ENCODE results near the gene TRIM75. TPM values are rescaled to one million over a fixed set of nuclear protein-coding genes. Genes with fewer than 3 reads are reported as not detected.

Gene TRIM75
- total RNA-seq, 1 experiment from 2014 or later, result not detected

DNA sequence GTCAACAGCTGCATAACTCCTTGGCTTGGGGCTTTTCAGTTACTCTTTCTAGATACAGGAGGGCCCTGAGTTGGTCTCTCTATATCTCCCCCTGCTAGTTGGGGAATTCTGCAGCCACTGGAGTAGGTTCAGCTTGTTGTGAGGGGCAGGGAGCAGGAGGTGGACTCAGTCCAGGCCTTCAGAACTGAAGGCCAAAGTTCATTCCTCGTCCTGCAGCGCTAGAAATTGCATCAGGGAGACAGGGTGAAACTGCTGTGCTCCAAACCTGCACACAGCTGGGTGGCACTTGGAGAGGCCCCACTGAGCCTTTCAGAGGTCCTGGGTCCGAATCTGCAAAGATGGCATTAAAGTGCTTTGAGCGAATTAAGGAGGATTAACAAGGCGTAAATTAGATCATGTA lies 46.8 kb upstream of the TRIM75 start:
- Histone ChIP-seq H2AFZ (no peak overlapping the region), H4K20me1 (ENCODE audit: insufficient read depth) (no peaks in the 10 kb centered on the region), H3K27me3 (ENCODE audit: insufficient read depth, low read depth) (no peaks in the 10 kb centered on the region), H3K9me3 (ENCODE audit: insufficient read depth, low read depth) (no peaks in the 10 kb centered on the region), H3K36me3 (ENCODE audit: low read depth) (no peaks in the 10 kb centered on the region), H3F3A (ENCODE audit: insufficient read depth, low read depth) (no peaks in the 10 kb centered on the region), H3K9me2 (ENCODE audit: insufficient read depth) (no peaks in the 10 kb centered on the region), H3K27ac (no peak overlapping the region), H3K4me2 (no peak overlapping the region), H3K79me2 (ENCODE audit: low read depth) (no peaks in the 10 kb centered on the region), H3K4me3 (no peak overlapping the region), H3K4me1 (replicated peaks; ENCODE audit: insufficient read depth) (no peaks in the 10 kb centered on the region)
- CTCF ChIA-PET, result no interaction called here
- intact Hi-C loops (cut with micrococcal nuclease; ENCODE audit: unreplicated experiment), result no loop called here
- POLR2A ChIA-PET (ENCODE audit: unreplicated experiment), result no interaction called here
- DNase-seq, result no peak
- TF ChIP-seq, protein P1, sequence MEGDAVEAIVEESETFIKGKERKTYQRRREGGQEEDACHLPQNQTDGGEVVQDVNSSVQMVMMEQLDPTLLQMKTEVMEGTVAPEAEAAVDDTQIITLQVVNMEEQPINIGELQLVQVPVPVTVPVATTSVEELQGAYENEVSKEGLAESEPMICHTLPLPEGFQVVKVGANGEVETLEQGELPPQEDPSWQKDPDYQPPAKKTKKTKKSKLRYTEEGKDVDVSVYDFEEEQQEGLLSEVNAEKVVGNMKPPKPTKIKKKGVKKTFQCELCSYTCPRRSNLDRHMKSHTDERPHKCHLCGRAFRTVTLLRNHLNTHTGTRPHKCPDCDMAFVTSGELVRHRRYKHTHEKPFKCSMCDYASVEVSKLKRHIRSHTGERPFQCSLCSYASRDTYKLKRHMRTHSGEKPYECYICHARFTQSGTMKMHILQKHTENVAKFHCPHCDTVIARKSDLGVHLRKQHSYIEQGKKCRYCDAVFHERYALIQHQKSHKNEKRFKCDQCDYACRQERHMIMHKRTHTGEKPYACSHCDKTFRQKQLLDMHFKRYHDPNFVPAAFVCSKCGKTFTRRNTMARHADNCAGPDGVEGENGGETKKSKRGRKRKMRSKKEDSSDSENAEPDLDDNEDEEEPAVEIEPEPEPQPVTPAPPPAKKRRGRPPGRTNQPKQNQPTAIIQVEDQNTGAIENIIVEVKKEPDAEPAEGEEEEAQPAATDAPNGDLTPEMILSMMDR (conservative IDR thresholded peaks at IDR 0.05), result no peak
- no peak for TF ChIP-seq EZH2 (IDR thresholded peaks at IDR 0.05; ENCODE audit: low read depth)
- no TSS peak for BruUV-seq (replicated peaks)

DNA sequence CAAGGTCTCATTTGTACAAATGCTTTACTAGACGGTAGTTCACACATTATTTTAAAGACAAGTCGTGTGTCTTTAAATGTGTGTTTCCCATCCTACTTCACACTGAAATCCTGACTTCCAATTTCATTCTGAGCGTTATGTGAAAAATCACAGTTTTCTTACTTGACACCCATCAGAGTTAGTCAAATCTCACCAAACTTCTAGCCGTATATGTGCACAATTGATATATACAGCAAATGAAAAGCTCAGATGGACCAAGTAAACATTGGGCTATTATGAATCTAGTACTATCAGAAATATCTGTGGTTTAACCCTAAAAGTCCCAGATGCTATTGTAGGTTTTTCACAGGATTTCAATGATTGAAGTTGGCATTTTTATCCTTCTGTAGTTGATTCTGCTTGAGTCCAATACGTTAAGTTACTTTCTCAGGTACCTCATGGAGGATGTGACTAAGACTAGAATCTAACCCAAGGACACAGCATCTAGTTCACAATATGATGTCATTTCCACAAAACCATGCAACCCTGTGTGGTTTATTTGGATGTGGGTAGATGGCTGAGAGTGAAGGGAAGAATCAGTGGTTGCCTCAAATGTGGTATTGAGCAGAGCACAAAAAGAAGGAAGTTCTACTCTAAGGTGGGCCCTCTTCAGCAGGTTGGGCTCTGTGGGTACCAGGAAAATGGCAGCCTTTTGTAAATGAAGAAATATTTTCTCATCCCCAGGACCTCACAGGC lies 44.0 kb upstream of the TRIM75 start:
- Histone ChIP-seq H3K27ac (no peak overlapping the region), H2AFZ (no peak overlapping the region), H3K9me3 (ENCODE audit: insufficient read depth, low read depth) (no peaks in the 10 kb centered on the region), H3K4me1 (replicated peaks; ENCODE audit: insufficient read depth) (no peaks in the 10 kb centered on the region), H3K9me2 (ENCODE audit: insufficient read depth) (no peaks in the 10 kb centered on the region), H4K20me1 (ENCODE audit: insufficient read depth) (no peaks in the 10 kb centered on the region), H3K36me3 (ENCODE audit: low read depth) (no peaks in the 10 kb centered on the region), H3K27me3 (ENCODE audit: insufficient read depth, low read depth) (no peaks in the 10 kb centered on the region), H3K4me2 (no peak overlapping the region), H3K79me2 (ENCODE audit: low read depth) (no peaks in the 10 kb centered on the region), H3K4me3 (no peak overlapping the region), H3F3A (ENCODE audit: insufficient read depth, low read depth) (no peaks in the 10 kb centered on the region)
- intact Hi-C loops (cut with micrococcal nuclease; ENCODE audit: unreplicated experiment), result no loop called here
- no TSS peak for BruUV-seq (replicated peaks)
- CTCF ChIA-PET, result no interaction called here
- POLR2A ChIA-PET (ENCODE audit: unreplicated experiment), result no interaction called here
- DNase-seq, result no peak
- TF ChIP-seq, protein P1 (conservative IDR thresholded peaks at IDR 0.05), result no peak
- no peak for TF ChIP-seq EZH2 (IDR thresholded peaks at IDR 0.05; ENCODE audit: low read depth)

DNA sequence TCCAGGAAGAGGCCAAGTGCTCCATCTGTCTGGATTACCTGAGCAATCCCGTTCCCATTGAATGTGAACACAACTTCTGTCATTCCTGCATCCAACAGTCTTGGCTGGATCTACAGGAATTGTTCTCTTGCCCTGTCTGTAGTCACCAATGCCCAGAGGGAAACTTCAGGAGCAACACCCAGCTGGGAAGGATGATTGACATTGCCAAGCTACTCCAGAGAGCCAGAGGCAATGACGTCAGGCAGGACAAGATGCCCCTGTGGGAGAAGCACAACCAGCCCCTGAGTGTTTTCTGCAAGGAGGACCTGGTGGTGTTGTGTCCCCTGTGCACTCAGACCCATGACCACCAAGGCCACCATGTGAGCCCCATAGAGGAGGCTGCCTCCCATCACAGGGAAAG lies 43.2 kb upstream of the TRIM75 start:
- Histone ChIP-seq H3K9me2 (ENCODE audit: insufficient read depth) (no peaks in the 10 kb centered on the region), H3K4me1 (replicated peaks; ENCODE audit: insufficient read depth) (no peaks in the 10 kb centered on the region), H3K27me3 (ENCODE audit: insufficient read depth, low read depth) (no peaks in the 10 kb centered on the region), H3K79me2 (ENCODE audit: low read depth) (no peaks in the 10 kb centered on the region), H4K20me1 (ENCODE audit: insufficient read depth) (no peaks in the 10 kb centered on the region), H3K27ac (no peak overlapping the region), H2AFZ (no peak overlapping the region), H3K36me3 (ENCODE audit: low read depth) (no peaks in the 10 kb centered on the region), H3K9me3 (ENCODE audit: insufficient read depth, low read depth) (no peaks in the 10 kb centered on the region), H3K4me3 (no peak overlapping the region), H3K4me2 (no peak overlapping the region), H3F3A (ENCODE audit: insufficient read depth, low read depth) (no peaks in the 10 kb centered on the region)
- no peak for TF ChIP-seq EZH2 (IDR thresholded peaks at IDR 0.05; ENCODE audit: low read depth)
- TF ChIP-seq, protein P1 (conservative IDR thresholded peaks at IDR 0.05), result no peak
- no peak for DNase-seq
- no TSS peak for BruUV-seq (replicated peaks)
- intact Hi-C loops (cut with micrococcal nuclease; ENCODE audit: unreplicated experiment), result no loop called here
- POLR2A ChIA-PET (ENCODE audit: unreplicated experiment), result no interaction called here
- CTCF ChIA-PET, result no interaction called here
